Suprapubic skin (tissue), 4 donors: ENCODE data around the gene SCN4B. TPM values are rescaled to one million over a fixed set of nuclear protein-coding genes. Genes with fewer than 3 reads are reported as not detected.

Source experiments
- DNase-seq, 2 donors: peaks; one replicate each; pipeline ENCODE4 v3.0.0-alpha.2; 2019; ENCODE audit warnings: low spot score in 2 of 2
- H3K27ac ChIP-seq: fragments of 200-600 bp; sonication (generic); one replicate; pipeline ENCODE4 v1.5.1; 2019
- H3K27me3 ChIP-seq: fragments of 200-600 bp; sonication (generic); one replicate; pipeline ENCODE4 v1.5.1; 2019
- H3K36me3 ChIP-seq: fragments of 200-600 bp; sonication (generic); one replicate; pipeline ENCODE4 v1.5.1; 2019
- H3K4me1 ChIP-seq: fragments of 200-600 bp; sonication (generic); one replicate; pipeline ENCODE4 v1.5.1; 2019
- H3K4me3 ChIP-seq: fragments of 200-600 bp; sonication (generic); one replicate; pipeline ENCODE4 v1.5.1; 2019; ENCODE audit warnings: mild to moderate bottlenecking
- H3K9me3 ChIP-seq: fragments of 200-600 bp; sonication (generic); one replicate; pipeline ENCODE4 v1.5.1; 2019
- EP300 ChIP-seq: sonication (generic); formaldehyde crosslinking; IDR thresholded peaks from one replicate; pipeline ENCODE4 v1.6.1; 2017; ENCODE audit warnings: antibody characterized with exemption
- POLR2A ChIP-seq, 2 donors: fragments of 450-650 bp; IDR thresholded peaks; one replicate each; pipeline ENCODE4 v1.6.1; 2017; ENCODE audit warnings: antibody characterized with exemption in 2 of 2, mild to moderate bottlenecking in 2 of 2, moderate library complexity in 2 of 2
- POLR2AphosphoS5 ChIP-seq, 3 donors: sonication (generic); formaldehyde crosslinking; IDR thresholded peaks; one replicate each; pipeline ENCODE4 v1.6.1; 2017; ENCODE audit warnings: antibody characterized with exemption in 3 of 3
- WGBS: methylation state at CpG from one replicate; pipeline ENCODE4 v1.1.5; 2018; 5-methylcytosine and 5-hydroxymethylcytosine counted together
- total RNA-seq, 4 donors: library from RNA; depleted of rRNA; stranded (reverse); fragments of >200 nt; gene quantifications; one replicate each; pipeline ENCODE4 v1.1.0, GENCODE V29; 2016
- TF ChIP-seq, protein P1 (sequence below), 2 donors: fragments of 200-600 bp in 1 of 2; fragments of 450-650 bp in 1 of 2; sonication (generic) in 1 of 2; IDR thresholded peaks; one replicate each; pipeline ENCODE4 v1.5.1; 2016 to 2019; ENCODE audit warnings: antibody characterized with exemption in 2 of 2, mild to moderate bottlenecking in 1 of 2, moderate library complexity in 1 of 2

Gene SCN4B
- total RNA-seq, 4 donors from 2014 or later, result 1.5 to 1.8 (median 1.5) TPM

DNA sequence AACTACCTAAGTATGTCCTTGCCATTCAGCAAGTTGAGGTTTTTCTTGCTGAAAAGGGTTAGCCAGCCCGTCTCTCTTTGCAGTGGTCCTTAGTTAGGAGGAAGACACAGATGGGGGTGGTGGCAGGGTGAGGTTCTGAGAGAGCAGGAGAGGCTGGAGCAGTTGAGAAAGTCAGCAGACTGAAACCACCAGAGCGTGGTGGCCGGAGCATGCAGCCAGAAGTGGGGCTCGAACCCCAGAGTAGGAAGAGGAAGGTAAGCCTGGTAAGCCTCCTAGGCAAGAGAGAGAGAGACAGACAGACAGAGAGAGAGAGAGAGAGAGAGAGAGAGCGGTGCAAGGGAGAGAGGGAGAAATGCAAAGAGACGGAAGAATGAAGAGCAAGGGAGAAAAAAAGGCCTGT lies 9.2 kb upstream of the SCN4B start:
- DNase-seq, result no peak
- no peak overlapping the region for H3K27ac ChIP-seq
- H3K4me3 ChIP-seq, result no peak overlapping the region
- H3K9me3 ChIP-seq, result no peaks in the 10 kb centered on the region
- H3K4me1 ChIP-seq, result peaks cover 3% of the 10 kb centered on the region
- WGBS, result 76% methylated on average over 6 of the region's 6 CpGs
- H3K27me3 ChIP-seq, result peaks cover 19% of the 10 kb centered on the region
- no peaks in the 10 kb centered on the region for H3K36me3 ChIP-seq
- no peak for TF ChIP-seq POLR2AphosphoS5 (IDR thresholded peaks at IDR 0.05)
- no peak for TF ChIP-seq EP300
- TF ChIP-seq, protein P1, sequence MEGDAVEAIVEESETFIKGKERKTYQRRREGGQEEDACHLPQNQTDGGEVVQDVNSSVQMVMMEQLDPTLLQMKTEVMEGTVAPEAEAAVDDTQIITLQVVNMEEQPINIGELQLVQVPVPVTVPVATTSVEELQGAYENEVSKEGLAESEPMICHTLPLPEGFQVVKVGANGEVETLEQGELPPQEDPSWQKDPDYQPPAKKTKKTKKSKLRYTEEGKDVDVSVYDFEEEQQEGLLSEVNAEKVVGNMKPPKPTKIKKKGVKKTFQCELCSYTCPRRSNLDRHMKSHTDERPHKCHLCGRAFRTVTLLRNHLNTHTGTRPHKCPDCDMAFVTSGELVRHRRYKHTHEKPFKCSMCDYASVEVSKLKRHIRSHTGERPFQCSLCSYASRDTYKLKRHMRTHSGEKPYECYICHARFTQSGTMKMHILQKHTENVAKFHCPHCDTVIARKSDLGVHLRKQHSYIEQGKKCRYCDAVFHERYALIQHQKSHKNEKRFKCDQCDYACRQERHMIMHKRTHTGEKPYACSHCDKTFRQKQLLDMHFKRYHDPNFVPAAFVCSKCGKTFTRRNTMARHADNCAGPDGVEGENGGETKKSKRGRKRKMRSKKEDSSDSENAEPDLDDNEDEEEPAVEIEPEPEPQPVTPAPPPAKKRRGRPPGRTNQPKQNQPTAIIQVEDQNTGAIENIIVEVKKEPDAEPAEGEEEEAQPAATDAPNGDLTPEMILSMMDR (IDR thresholded peaks at IDR 0.05), result no peak
- no peak for TF ChIP-seq POLR2A (IDR thresholded peaks at IDR 0.05)

- Histone ChIP-seq H3K9me3 (no peaks in the 10 kb centered on the region), H3K4me3 (no peak overlapping the region), H3K36me3 (no peaks in the 10 kb centered on the region), H3K27ac (no peak overlapping the region), H3K27me3 (peaks cover 60% of the 10 kb centered on the region), H3K4me1 (peaks cover 26% of the 10 kb centered on the region)
- TF ChIP-seq EP300 (no peak), POLR2AphosphoS5 (IDR thresholded peaks at IDR 0.05) (no peak), POLR2A (IDR thresholded peaks at IDR 0.05) (no peak)
- TF ChIP-seq, protein P1 (IDR thresholded peaks at IDR 0.05), result no peak
- WGBS, result 48% methylated on average over 10 of the region's 10 CpGs
- no peak for DNase-seq
These were observed 4.7 kb upstream of the SCN4B start for GRCh38 chr11:118157186-118157895.

DNA sequence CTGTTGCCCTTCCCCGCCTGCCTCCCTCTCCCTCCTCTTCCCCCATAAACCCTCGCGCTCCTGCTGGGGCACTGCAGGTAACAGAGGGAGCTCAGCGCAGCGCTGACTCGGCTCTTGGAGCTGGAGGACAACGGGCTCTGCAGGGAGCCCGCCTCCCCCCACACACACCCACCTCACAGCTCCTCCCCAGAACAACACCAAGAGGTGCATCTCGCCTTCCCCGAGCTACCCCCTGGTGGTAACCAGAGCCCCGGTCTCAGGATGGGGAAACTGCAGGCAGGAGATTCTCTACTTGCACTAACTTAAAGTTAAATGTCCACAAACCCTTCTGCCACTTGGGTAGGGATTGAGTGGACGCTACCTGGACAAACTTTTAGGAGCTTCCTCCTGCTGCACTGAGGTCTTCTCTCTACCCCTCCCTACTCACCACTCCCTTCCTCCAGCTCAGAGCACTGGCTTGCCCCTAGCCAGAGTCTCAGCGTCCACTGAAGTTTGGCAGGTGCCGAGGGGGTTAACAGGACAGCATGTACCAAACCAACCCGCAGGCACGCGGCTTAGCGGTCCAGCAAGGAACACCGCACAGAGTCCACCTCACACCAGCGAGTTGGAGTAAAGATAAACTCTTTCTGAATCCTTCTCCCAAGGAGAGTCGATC lies 4.0 kb upstream of the SCN4B start:
- Histone ChIP-seq H3K4me3 (no peak overlapping the region), H3K27ac (no peak overlapping the region), H3K9me3 (no peaks in the 10 kb centered on the region), H3K36me3 (no peaks in the 10 kb centered on the region), H3K27me3 (peaks cover 64% of the 10 kb centered on the region), H3K4me1 (peaks cover 32% of the 10 kb centered on the region)
- DNase-seq, result no peak
- no peak for TF ChIP-seq POLR2A (IDR thresholded peaks at IDR 0.05)
- TF ChIP-seq, protein P1 (IDR thresholded peaks at IDR 0.05), result no peak
- WGBS, result 29% methylated on average over 21 of the region's 21 CpGs

- TF ChIP-seq, protein P1 (IDR thresholded peaks at IDR 0.05), result no peak
- TF ChIP-seq POLR2AphosphoS5 (IDR thresholded peaks at IDR 0.05) (no peak), POLR2A (IDR thresholded peaks at IDR 0.05) (no peak), EP300 (no peak)
- 65% methylated on average over 8 of the region's 11 CpGs for WGBS
- Histone ChIP-seq H3K4me1 (peaks cover 32% of the 10 kb centered on the region), H3K27ac (no peak overlapping the region), H3K27me3 (peaks cover 64% of the 10 kb centered on the region), H3K4me3 (no peak overlapping the region), H3K9me3 (no peaks in the 10 kb centered on the region), H3K36me3 (no peaks in the 10 kb centered on the region)
- DNase-seq, result no peak
These were observed 3.3 kb upstream of the SCN4B start for GRCh38 chr11:118155776-118156530.

GRCh38 chr11:118154641-118155040 lies 2.0 kb upstream of the SCN4B start:
- WGBS, result 88% methylated on average over 1 of the region's 1 CpG
- no peak overlapping the region for H3K27ac ChIP-seq
- no peaks in the 10 kb centered on the region for H3K9me3 ChIP-seq
- peaks cover 62% of the 10 kb centered on the region for H3K27me3 ChIP-seq
- no peak for TF ChIP-seq POLR2AphosphoS5 (IDR thresholded peaks at IDR 0.05)
- TF ChIP-seq, protein P1 (IDR thresholded peaks at IDR 0.05), result no peak
- no peak for TF ChIP-seq POLR2A (IDR thresholded peaks at IDR 0.05)
- no peak for TF ChIP-seq EP300
- no peaks in the 10 kb centered on the region for H3K36me3 ChIP-seq
- H3K4me3 ChIP-seq, result no peak overlapping the region
- peaks cover 32% of the 10 kb centered on the region for H3K4me1 ChIP-seq
- DNase-seq, result no peak
